HG03354 (cell line): ENCODE results near the gene RUBCN.
"Not testable (repeated sequence)": the region's sequence is repeated elsewhere in the genome, so short reads cannot be mapped to it uniquely, and the experiment has no call there.

Experiments used
- ATAC-seq: cut with Tn5 transposase; IDR thresholded peaks from one replicate; pipeline ENCODE4 v1.9.1; 2021; ENCODE audit warnings: mild to moderate bottlenecking; ENCODE audit not compliant: unreplicated experiment, poor library complexity, severe bottlenecking

RUBCN gene

GRCh38 chr3:197627772-197628523, 108.8 kb downstream of the RUBCN start:
- peak; percentile 72 for ATAC-seq

- peak; percentile 54 for ATAC-seq
These were observed 109.4 kb downstream of the RUBCN start for GRCh38 chr3:197627158-197627771.

DNA sequence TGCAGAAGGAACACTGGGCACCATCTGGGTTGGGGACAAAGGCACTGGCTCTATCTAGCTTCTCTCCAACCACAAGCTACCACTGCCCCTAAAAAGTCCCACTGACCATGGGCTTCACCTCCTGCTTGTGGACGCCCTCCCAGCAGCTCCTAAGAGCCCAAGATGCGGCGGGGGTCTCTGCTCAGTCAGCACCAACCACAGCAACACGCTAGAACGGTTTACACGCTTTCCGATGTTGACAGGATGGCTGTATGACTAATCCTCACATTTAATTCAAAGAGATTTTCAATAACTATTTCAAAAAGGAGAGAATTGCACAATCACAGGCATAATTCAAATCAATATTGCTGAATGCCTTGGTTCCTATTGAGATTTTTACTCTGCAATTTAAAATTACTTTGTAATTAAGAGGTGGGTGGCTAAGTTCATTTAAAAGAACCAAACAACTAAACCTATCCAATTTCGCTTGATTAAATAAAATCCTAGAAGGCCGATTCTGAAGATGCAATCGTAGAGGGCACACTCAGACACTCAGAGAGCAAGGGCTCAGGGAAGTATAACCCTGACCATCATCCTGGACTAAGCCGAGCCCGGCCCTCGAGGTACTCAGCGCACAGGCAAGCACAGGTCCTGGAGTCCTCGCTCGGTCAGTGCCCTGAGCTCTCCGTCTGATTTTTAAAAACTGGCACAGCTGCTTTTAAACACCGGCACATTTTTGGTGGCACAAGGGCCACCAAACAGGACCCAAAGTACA, 110.1 kb downstream of the RUBCN start:
- peak; percentile 14 for ATAC-seq

- ATAC-seq = not testable (repeated sequence)
These were observed 115.2 kb downstream of the RUBCN start for GRCh38 chr3:197621478-197621877.
